SK-N-SH treated with all-trans-retinoic acid at 6 μM for 48 hours (cell line): ENCODE data around the gene LHFPL6.

Experiments used
- ARNTL ChIP-seq: fragments of 450-650 bp; formaldehyde crosslinking; IDR thresholded peaks from 2 replicates; pipeline ENCODE4 v1.5.0; 2020; ENCODE audit warnings: low read depth, mild to moderate bottlenecking, moderate library complexity, borderline replicate concordance
- CSDC2 ChIP-seq: fragments of 250-450 bp; sonication (Bioruptor Pico); IDR thresholded peaks from 2 replicates; pipeline ENCODE4 v1.5.0; 2020; ENCODE audit warnings: mild to moderate bottlenecking, moderate library complexity
- ESRRG ChIP-seq: fragments of 250-450 bp; sonication (Bioruptor Pico); IDR thresholded peaks from 2 replicates; pipeline ENCODE4 v1.6.1; 2021; ENCODE audit warnings: mild to moderate bottlenecking
- GLIS3 ChIP-seq: fragments of 250-450 bp; sonication (Bioruptor Pico); IDR thresholded peaks from 2 replicates; pipeline ENCODE4 v1.5.0; 2020; ENCODE audit warnings: mild to moderate bottlenecking, moderate library complexity
- ISL1 ChIP-seq: fragments of 250-450 bp; sonication (Bioruptor Pico); IDR thresholded peaks from 2 replicates; pipeline ENCODE4 v2.1.2; 2022; ENCODE audit warnings: mild to moderate bottlenecking, moderate library complexity
- OSR1 ChIP-seq: fragments of 250-450 bp; sonication (Bioruptor Pico); IDR thresholded peaks from 2 replicates; pipeline ENCODE4 v1.8.0; 2022; ENCODE audit warnings: moderate library complexity, mild to moderate bottlenecking, inconsistent platforms
- RARB ChIP-seq: fragments of 250-450 bp; sonication (Bioruptor Pico); IDR thresholded peaks from 2 replicates; pipeline ENCODE4 v1.8.0; 2021; ENCODE audit warnings: mild to moderate bottlenecking, moderate library complexity
- TCF4 ChIP-seq: fragments of 250-450 bp; sonication (Bioruptor Pico); IDR thresholded peaks from 2 replicates; pipeline ENCODE4 v1.8.0; 2021; ENCODE audit warnings: mild to moderate bottlenecking, moderate library complexity, borderline replicate concordance
- TOX ChIP-seq: fragments of 250-450 bp; sonication (Bioruptor Pico); IDR thresholded peaks from 2 replicates; pipeline ENCODE4 v1.8.0; 2021; ENCODE audit warnings: mild to moderate bottlenecking, moderate library complexity, borderline replicate concordance
- ZFP3 ChIP-seq: fragments of 250-450 bp; sonication (Bioruptor Pico); IDR thresholded peaks from 2 replicates; pipeline ENCODE4 v1.5.0; 2020; ENCODE audit warnings: mild to moderate bottlenecking, moderate library complexity
- ZNF70 ChIP-seq: fragments of 450-650 bp; formaldehyde crosslinking; IDR thresholded peaks from 2 replicates; pipeline ENCODE4 v1.5.0; 2020; ENCODE audit warnings: mild to moderate bottlenecking, moderate library complexity
- TF ChIP-seq, protein P1 (sequence below): fragments of 250-450 bp; sonication (Bioruptor Pico); IDR thresholded peaks from 2 replicates; pipeline ENCODE4 v1.5.1; 2020; ENCODE audit warnings: low read depth, mild to moderate bottlenecking, moderate library complexity
- TF ChIP-seq, protein P2 (sequence below): fragments of 250-450 bp; sonication (Bioruptor Pico); IDR thresholded peaks from 2 replicates; pipeline ENCODE4 v1.8.0; 2020; ENCODE audit warnings: mild to moderate bottlenecking, moderate library complexity, borderline replicate concordance
- TF ChIP-seq, protein P3 (sequence below): fragments of 250-450 bp; sonication (Bioruptor Pico); IDR thresholded peaks from 2 replicates; pipeline ENCODE4 v1.5.1; 2021; ENCODE audit warnings: mild to moderate bottlenecking, moderate library complexity

DNA sequence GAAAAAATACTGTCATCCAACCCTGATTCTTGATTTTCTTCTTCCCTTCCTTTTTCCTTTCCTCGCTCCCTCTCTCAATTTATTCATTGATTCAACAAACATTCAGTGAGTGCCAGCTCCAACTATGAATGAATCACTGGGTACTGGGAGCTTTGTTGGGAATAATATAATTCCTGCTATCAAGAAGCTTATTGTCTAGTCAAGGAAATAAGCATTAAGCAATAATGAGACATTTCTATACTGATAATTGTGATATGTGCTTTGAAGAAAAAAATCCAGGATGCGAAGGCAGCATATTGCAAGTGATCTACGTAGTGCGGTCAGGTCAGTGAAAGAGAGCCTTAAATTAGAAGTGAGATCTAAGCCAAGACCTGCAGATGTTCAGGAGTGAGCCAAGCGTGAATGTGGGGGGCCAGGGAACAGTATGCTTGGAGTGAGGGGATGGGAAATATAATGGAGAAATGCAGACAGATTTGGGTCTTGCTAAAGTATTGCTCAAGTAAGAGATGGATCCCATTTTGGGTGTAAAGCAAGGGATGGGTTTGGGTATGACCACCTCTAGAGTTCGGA is 253.5 kb downstream of the LHFPL6 start:
- no peak for TF ChIP-seq ESRRG (CRISPR knock-in tag)
- TF ChIP-seq, protein P1, sequence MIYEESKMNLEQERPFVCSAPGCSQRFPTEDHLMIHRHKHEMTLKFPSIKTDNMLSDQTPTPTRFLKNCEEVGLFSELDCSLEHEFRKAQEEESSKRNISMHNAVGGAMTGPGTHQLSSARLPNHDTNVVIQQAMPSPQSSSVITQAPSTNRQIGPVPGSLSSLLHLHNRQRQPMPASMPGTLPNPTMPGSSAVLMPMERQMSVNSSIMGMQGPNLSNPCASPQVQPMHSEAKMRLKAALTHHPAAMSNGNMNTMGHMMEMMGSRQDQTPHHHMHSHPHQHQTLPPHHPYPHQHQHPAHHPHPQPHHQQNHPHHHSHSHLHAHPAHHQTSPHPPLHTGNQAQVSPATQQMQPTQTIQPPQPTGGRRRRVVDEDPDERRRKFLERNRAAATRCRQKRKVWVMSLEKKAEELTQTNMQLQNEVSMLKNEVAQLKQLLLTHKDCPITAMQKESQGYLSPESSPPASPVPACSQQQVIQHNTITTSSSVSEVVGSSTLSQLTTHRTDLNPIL (CRISPR knock-in tag): no peak
- no peak for TF ChIP-seq TCF4 (CRISPR knock-in tag)
- no peak for TF ChIP-seq OSR1 (CRISPR knock-in tag)
- TF ChIP-seq ZFP3 (CRISPR knock-in tag): no peak
- TF ChIP-seq GLIS3: no peak
- TF ChIP-seq ZNF70: no peak
- no peak for TF ChIP-seq CSDC2 (CRISPR knock-in tag)
- TF ChIP-seq, protein P2, sequence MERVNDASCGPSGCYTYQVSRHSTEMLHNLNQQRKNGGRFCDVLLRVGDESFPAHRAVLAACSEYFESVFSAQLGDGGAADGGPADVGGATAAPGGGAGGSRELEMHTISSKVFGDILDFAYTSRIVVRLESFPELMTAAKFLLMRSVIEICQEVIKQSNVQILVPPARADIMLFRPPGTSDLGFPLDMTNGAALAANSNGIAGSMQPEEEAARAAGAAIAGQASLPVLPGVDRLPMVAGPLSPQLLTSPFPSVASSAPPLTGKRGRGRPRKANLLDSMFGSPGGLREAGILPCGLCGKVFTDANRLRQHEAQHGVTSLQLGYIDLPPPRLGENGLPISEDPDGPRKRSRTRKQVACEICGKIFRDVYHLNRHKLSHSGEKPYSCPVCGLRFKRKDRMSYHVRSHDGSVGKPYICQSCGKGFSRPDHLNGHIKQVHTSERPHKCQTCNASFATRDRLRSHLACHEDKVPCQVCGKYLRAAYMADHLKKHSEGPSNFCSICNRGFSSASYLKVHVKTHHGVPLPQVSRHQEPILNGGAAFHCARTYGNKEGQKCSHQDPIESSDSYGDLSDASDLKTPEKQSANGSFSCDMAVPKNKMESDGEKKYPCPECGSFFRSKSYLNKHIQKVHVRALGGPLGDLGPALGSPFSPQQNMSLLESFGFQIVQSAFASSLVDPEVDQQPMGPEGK: no peak
- TF ChIP-seq ISL1 (CRISPR knock-in tag): no peak
- TF ChIP-seq ARNTL (CRISPR knock-in tag): no peak
- TF ChIP-seq, protein P3, sequence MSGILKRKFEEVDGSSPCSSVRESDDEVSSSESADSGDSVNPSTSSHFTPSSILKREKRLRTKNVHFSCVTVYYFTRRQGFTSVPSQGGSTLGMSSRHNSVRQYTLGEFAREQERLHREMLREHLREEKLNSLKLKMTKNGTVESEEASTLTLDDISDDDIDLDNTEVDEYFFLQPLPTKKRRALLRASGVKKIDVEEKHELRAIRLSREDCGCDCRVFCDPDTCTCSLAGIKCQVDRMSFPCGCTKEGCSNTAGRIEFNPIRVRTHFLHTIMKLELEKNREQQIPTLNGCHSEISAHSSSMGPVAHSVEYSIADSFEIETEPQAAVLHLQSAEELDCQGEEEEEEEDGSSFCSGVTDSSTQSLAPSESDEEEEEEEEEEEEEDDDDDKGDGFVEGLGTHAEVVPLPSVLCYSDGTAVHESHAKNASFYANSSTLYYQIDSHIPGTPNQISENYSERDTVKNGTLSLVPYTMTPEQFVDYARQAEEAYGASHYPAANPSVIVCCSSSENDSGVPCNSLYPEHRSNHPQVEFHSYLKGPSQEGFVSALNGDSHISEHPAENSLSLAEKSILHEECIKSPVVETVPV (CRISPR knock-in tag): no peak
- no peak for TF ChIP-seq TOX
- no peak for TF ChIP-seq RARB (CRISPR knock-in tag)
